ENCODE data around the gene RGS3. TPM values are rescaled to one million over a fixed set of nuclear protein-coding genes. Genes with fewer than 3 reads are reported as not detected.

Gene RGS3
- total RNA-seq, 2 experiments from 2014 or later = 22.8 to 32.9 TPM

DNA sequence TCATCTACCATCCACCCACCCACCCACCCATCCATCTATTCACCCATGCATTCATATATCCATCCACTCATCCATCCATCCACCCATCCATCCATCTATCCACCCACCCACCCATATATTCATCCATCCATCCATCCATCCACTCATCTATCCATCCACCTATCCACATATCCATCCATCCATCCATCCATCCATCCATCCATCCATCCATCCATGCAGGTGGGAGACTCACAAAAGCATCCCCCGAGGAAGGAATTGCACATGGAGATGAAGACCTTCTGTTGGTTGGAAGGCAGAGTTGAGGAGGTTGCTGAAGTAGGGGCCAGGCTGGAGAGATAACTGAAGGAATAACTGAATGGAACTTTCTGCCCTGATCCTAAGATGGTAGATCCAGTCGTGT is 126.9 kb downstream of the RGS3 start:
- H3K36me3 ChIP-seq (ENCODE audit: insufficient read depth, low read length) = no peaks in the 10 kb centered on the region
- no peaks in the 10 kb centered on the region for H3K79me2 ChIP-seq (ENCODE audit: insufficient read depth, low read depth, low read length)
- no TSS peak for BruUV-seq (replicated peaks)
- H3K9me3 ChIP-seq (ENCODE audit: low read length) = no peaks in the 10 kb centered on the region
- H3K4me1 ChIP-seq (ENCODE audit: insufficient read depth, low read length, poor library complexity, severe bottlenecking) = peaks cover 6% of the 10 kb centered on the region
- no peak for DNase-seq (ENCODE audit: low spot score)
- H2AFZ ChIP-seq (ENCODE audit: low read length) = no peak overlapping the region
- H4K20me1 ChIP-seq (ENCODE audit: insufficient read depth, low read length) = no peaks in the 10 kb centered on the region
- CTCF ChIA-PET (ENCODE audit: unreplicated experiment) = interaction anchor here (2.1 to 2.5 kb wide), 2 partner anchors 9 to 67 kb away, joined by 8 to 16 read pairs; no protein-coding TSS in a partner anchor
- no peak overlapping the region for H3K27ac ChIP-seq (ENCODE audit: low read depth, low read length, poor library complexity, severe bottlenecking)
- no peaks in the 10 kb centered on the region for H3K9me2 ChIP-seq (ENCODE audit: insufficient read depth, low read length)
- no peak overlapping the region for H3K4me3 ChIP-seq (ENCODE audit: low read depth, low read length, poor library complexity, severe bottlenecking)
- no peak for TF ChIP-seq EZH2phosphoT487 (IDR thresholded peaks at IDR 0.05; ENCODE audit: borderline replicate concordance, low read depth, low read length)
- TF ChIP-seq CTCF (conservative IDR thresholded peaks at IDR 0.05; ENCODE audit: low read length) = no peak
- intact Hi-C loops (cut with micrococcal nuclease; ENCODE audit: unreplicated experiment) = loop anchor here (2.0 kb wide), 1 partner anchor 144 kb away; no protein-coding TSS in a partner anchor
- POLR2A ChIA-PET = no interaction called here
- H3K4me2 ChIP-seq (ENCODE audit: low read length) = no peak overlapping the region

DNA sequence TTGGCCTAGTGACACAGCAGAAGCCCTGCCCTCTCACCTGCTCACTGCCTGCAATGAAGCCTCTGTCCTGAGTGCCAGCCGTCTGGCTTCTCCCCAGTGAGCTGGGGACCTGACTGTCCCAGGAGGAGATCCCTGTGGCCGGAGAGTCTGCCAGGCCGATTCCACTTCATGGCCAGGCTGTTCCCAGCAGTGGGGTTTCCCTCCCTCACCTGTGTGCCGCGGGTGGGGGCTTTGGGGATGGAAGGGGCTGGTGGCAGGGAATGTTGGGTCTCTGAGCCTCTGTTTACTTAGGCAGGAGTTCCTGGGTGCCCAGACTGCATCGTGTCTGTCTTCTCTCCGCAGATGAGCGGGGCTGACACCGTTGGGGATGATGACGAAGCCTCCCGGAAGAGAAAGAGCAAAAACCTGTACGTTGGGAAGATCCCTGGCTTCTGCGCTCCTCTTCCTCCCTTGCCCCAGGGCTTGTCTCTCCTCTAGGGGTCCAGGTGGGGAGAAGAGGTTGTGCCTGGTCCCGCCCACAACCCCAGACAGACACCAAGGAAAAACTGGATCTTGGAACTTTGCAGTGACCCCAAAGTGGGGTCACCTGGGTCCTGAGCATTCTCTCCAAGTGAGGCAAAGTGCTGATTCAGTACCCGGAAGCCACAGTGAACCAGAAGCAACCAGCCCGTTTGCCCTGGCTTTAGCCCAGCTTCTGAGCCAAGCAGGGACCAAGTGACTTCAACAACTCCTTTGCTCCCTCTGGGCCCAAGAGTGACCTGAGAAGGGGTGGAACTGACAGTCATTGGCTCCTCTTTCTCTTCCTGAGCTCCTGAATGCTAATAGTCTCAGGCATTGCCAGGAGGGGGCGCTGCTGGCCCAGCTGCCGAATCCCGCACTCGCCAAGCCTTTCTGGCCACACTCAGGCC is 127.7 kb downstream of the RGS3 start:
- Histone ChIP-seq H2AFZ (ENCODE audit: low read length) (no peak overlapping the region), H3K4me1 (ENCODE audit: insufficient read depth, low read length, poor library complexity, severe bottlenecking) (peaks cover 6% of the 10 kb centered on the region), H3K9me2 (ENCODE audit: insufficient read depth, low read length) (no peaks in the 10 kb centered on the region), H3K79me2 (ENCODE audit: insufficient read depth, low read depth, low read length) (no peaks in the 10 kb centered on the region), H3K4me3 (ENCODE audit: low read depth, low read length, poor library complexity, severe bottlenecking) (no peak overlapping the region), H3K36me3 (ENCODE audit: insufficient read depth, low read length) (no peaks in the 10 kb centered on the region; the same call in 1 of the 2 replicates), H4K20me1 (ENCODE audit: insufficient read depth, low read length) (no peaks in the 10 kb centered on the region), H3K4me2 (ENCODE audit: low read length) (no peak overlapping the region), H3K27ac (ENCODE audit: low read depth, low read length, poor library complexity, severe bottlenecking) (no peak overlapping the region), H3K9me3 (ENCODE audit: low read length) (no peaks in the 10 kb centered on the region)
- TF ChIP-seq CTCF (conservative IDR thresholded peaks at IDR 0.05; ENCODE audit: low read length) (peak; percentile 98), EZH2phosphoT487 (IDR thresholded peaks at IDR 0.05; ENCODE audit: borderline replicate concordance, low read depth, low read length) (no peak)
- intact Hi-C loops (cut with micrococcal nuclease; ENCODE audit: unreplicated experiment) = loop anchor here (1.0 to 2.0 kb wide), 2 partner anchors 67 to 144 kb away; no protein-coding TSS in a partner anchor
- ChIA-PET POLR2A (interaction anchor here (1.1 kb wide), 1 partner anchor 15 kb away, joined by 3 read pairs; no protein-coding TSS in a partner anchor), CTCF (ENCODE audit: unreplicated experiment) (interaction anchor here (0.5 to 2.5 kb wide), 6 partner anchors 10 to 370 kb away, joined by 3 to 16 read pairs (median 6); partner anchors contain the start of genes FKBP15 and SLC31A1)
- peak; percentile 73 for DNase-seq (ENCODE audit: low spot score)
- no TSS peak for BruUV-seq (replicated peaks)
